Measurements from ENCODE around the gene PPP2R2C. TPM values are rescaled to one million over a fixed set of nuclear protein-coding genes. Genes with fewer than 3 reads are reported as not detected.

The PPP2R2C gene
- total RNA-seq, 1 experiment from 2014 or later, result 9.5 TPM

DNA sequence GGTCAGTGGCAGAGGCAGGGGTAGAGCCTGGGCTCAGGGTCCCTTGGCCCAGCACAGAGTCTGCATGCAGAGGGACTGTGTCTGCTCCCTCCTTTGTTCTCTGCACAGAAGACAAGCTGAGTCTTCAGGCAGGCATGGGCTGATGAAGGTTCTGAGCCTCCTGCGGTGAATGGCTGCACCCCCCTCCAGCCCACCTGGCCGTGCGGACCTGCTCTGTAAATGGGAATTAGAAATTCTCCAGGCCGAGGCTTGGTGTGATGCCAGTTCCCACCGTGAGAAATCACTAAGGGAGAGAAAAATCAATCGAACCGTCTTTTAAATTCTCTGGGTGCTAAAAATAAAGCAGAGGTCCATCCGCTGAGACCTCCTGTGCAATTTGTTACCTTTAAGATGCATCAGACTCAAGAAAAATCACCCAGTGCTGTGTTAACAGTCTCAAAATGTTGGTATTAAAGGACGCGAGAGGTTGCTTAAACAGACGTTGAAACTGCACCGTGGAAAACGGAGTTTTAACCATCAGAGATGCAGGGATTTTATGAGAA is 106.8 kb downstream of the PPP2R2C start:
- ATAC-seq, result no peak
- BruUV-seq (replicated peaks), result no TSS peak
- Histone ChIP-seq H3K4me3 (ENCODE audit: low read length) (no peak overlapping the region), H3K4me2 (ENCODE audit: low read length) (no peak overlapping the region), H3K79me2 (ENCODE audit: low read length) (no peaks in the 10 kb centered on the region), H4K20me1 (ENCODE audit: low read length) (no peaks in the 10 kb centered on the region), H3K27ac (ENCODE audit: low read length) (no peak overlapping the region), H3K4me1 (ENCODE audit: insufficient read depth, low read length) (no peaks in the 10 kb centered on the region), H2AFZ (ENCODE audit: low read length) (no peak overlapping the region), H3K9me3 (ENCODE audit: low read length) (no peaks in the 10 kb centered on the region), H3K36me3 (ENCODE audit: low read depth, low read length) (no peaks in the 10 kb centered on the region), H3K27me3 (ENCODE audit: low read length) (no peaks in the 10 kb centered on the region), H3K9me2 (replicated peaks; ENCODE audit: low read length) (no peaks in the 10 kb centered on the region), H3F3A (ENCODE audit: low read length, unreplicated experiment) (no peaks in the 10 kb centered on the region), H3K9ac (ENCODE audit: low read length) (no peak overlapping the region)
- ChIA-PET CTCF (no interaction called here), POLR2A (ENCODE audit: unreplicated experiment) (no interaction called here)
- intact Hi-C loops (cut with micrococcal nuclease), result no loop called here
- no peak for TF ChIP-seq EZH2phosphoT487 (IDR thresholded peaks at IDR 0.05; ENCODE audit: borderline replicate concordance, low read length)
- no peak for TF ChIP-seq EZH2 (IDR thresholded peaks at IDR 0.05; ENCODE audit: low read length, unreplicated experiment)
- TF ChIP-seq, protein P1, sequence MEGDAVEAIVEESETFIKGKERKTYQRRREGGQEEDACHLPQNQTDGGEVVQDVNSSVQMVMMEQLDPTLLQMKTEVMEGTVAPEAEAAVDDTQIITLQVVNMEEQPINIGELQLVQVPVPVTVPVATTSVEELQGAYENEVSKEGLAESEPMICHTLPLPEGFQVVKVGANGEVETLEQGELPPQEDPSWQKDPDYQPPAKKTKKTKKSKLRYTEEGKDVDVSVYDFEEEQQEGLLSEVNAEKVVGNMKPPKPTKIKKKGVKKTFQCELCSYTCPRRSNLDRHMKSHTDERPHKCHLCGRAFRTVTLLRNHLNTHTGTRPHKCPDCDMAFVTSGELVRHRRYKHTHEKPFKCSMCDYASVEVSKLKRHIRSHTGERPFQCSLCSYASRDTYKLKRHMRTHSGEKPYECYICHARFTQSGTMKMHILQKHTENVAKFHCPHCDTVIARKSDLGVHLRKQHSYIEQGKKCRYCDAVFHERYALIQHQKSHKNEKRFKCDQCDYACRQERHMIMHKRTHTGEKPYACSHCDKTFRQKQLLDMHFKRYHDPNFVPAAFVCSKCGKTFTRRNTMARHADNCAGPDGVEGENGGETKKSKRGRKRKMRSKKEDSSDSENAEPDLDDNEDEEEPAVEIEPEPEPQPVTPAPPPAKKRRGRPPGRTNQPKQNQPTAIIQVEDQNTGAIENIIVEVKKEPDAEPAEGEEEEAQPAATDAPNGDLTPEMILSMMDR (conservative IDR thresholded peaks at IDR 0.05; ENCODE audit: low read depth, low read length), result no peak
- DNase-seq, result no peak

DNA sequence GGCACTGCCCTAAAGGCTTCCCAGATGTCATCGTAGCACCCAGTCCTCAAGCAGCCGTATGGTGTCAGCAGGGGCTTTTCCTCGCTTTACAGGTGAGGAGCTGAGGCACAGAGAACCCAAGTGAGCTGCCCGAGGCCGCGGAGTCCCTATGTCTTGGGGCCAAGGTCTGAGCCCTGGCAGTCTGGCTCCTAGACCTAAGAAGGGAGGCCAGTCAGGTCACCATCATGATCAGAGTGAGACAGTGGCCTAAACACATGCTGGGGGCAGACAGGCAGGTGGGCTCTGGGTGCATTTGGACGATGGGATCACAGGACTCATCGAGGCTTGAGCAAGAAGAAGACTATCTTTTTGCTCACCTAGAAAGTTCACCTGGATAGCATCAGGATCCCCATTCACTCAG is 107.8 kb downstream of the PPP2R2C start:
- ChIA-PET CTCF (no interaction called here), POLR2A (ENCODE audit: unreplicated experiment) (no interaction called here)
- Histone ChIP-seq H3K27ac (ENCODE audit: low read length) (no peak overlapping the region), H3K36me3 (ENCODE audit: low read depth, low read length) (no peaks in the 10 kb centered on the region), H3K9me3 (ENCODE audit: low read length) (no peaks in the 10 kb centered on the region), H3F3A (ENCODE audit: low read length, unreplicated experiment) (no peaks in the 10 kb centered on the region), H3K4me1 (ENCODE audit: insufficient read depth, low read length) (no peaks in the 10 kb centered on the region), H3K9ac (ENCODE audit: low read length) (no peak overlapping the region), H3K27me3 (ENCODE audit: low read length) (no peaks in the 10 kb centered on the region), H4K20me1 (ENCODE audit: low read length) (no peaks in the 10 kb centered on the region), H3K9me2 (replicated peaks; ENCODE audit: low read length) (no peaks in the 10 kb centered on the region), H3K79me2 (ENCODE audit: low read length) (no peaks in the 10 kb centered on the region), H3K4me2 (ENCODE audit: low read length) (no peak overlapping the region), H3K4me3 (ENCODE audit: low read length) (no peak overlapping the region), H2AFZ (ENCODE audit: low read length) (no peak overlapping the region)
- no TSS peak for BruUV-seq (replicated peaks)
- TF ChIP-seq, protein P1 (conservative IDR thresholded peaks at IDR 0.05; ENCODE audit: low read depth, low read length), result no peak
- no peak for TF ChIP-seq EZH2phosphoT487 (IDR thresholded peaks at IDR 0.05; ENCODE audit: borderline replicate concordance, low read length)
- no peak for TF ChIP-seq EZH2 (IDR thresholded peaks at IDR 0.05; ENCODE audit: low read length, unreplicated experiment)
- DNase-seq (no peak), ATAC-seq (no peak)
- intact Hi-C loops (cut with micrococcal nuclease), result no loop called here

DNA sequence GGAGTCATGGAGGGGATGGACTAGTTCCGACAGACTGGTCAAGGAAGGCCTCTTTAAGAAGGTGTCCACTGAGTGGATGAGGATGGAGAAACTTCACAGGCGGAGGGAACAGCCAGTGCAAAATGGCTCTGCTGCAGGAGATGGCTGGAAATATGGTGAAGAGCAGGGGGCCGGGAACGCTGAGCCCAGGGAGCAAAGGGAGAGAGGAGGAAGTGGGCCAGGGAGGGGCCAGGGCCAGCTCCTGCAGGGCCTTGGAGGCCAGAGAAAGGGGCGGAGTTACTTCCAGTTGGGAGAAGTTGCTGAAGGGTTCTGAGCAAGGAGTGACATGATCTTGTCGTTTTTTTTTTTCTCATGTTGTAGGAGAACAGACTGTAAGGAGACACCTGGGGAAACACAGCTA is 108.3 kb downstream of the PPP2R2C start:
- no TSS peak for BruUV-seq (replicated peaks)
- H4K20me1 ChIP-seq (ENCODE audit: low read length), result no peaks in the 10 kb centered on the region
- ChIA-PET POLR2A (ENCODE audit: unreplicated experiment) (no interaction called here), CTCF (no interaction called here)
- H2AFZ ChIP-seq (ENCODE audit: low read length), result no peak overlapping the region
- H3K9me3 ChIP-seq (ENCODE audit: low read length), result no peaks in the 10 kb centered on the region
- DNase-seq, result no peak
- no peaks in the 10 kb centered on the region for H3F3A ChIP-seq (ENCODE audit: low read length, unreplicated experiment)
- intact Hi-C loops (cut with micrococcal nuclease), result no loop called here
- TF ChIP-seq EZH2phosphoT487 (IDR thresholded peaks at IDR 0.05; ENCODE audit: borderline replicate concordance, low read length), result no peak
- H3K4me2 ChIP-seq (ENCODE audit: low read length), result no peak overlapping the region
- ATAC-seq, result no peak
- H3K9me2 ChIP-seq (replicated peaks; ENCODE audit: low read length), result no peaks in the 10 kb centered on the region
- H3K4me3 ChIP-seq (ENCODE audit: low read length), result no peak overlapping the region
- H3K79me2 ChIP-seq (ENCODE audit: low read length), result no peaks in the 10 kb centered on the region
- no peak overlapping the region for H3K27ac ChIP-seq (ENCODE audit: low read length)
- no peak overlapping the region for H3K9ac ChIP-seq (ENCODE audit: low read length)
- no peaks in the 10 kb centered on the region for H3K36me3 ChIP-seq (ENCODE audit: low read depth, low read length)
- H3K4me1 ChIP-seq (ENCODE audit: insufficient read depth, low read length), result no peaks in the 10 kb centered on the region
- H3K27me3 ChIP-seq (ENCODE audit: low read length), result no peaks in the 10 kb centered on the region

Data from PC-3 (cell line).